ENCODE measurements around the gene C3orf20.

C3orf20 gene

GRCh38 chr3:14634763-14635400 lies 40.1 kb upstream of the C3orf20 start:
- no peaks in the 10 kb centered on the region for H3K4me1 ChIP-seq (ENCODE audit: control insufficient read depth, insufficient read depth, low read length, poor library complexity, severe bottlenecking)
- WGBS, 2 experiments (ENCODE audit: insufficient coverage in 2 of 2), result 83% methylated on average over 1 of the region's 4 CpGs; no CpG with 5 or more reads in 1 of the 2 experiments
- no peak overlapping the region for H3K4me3 ChIP-seq (ENCODE audit: extremely low read depth, insufficient read depth, low read length, poor library complexity, severe bottlenecking)
- H3K9me3 ChIP-seq (ENCODE audit: control insufficient read depth, low read length), result no peaks in the 10 kb centered on the region
- no peak overlapping the region for H3K27ac ChIP-seq (ENCODE audit: low read depth, low read length, severe bottlenecking)
- H3K36me3 ChIP-seq (ENCODE audit: control insufficient read depth, insufficient read depth, low read length), result no peaks in the 10 kb centered on the region

GRCh38 chr3:14636496-14637087 lies 38.3 kb upstream of the C3orf20 start:
- H3K4me3 ChIP-seq (ENCODE audit: extremely low read depth, insufficient read depth, low read length, poor library complexity, severe bottlenecking), result no peak overlapping the region
- no peaks in the 10 kb centered on the region for H3K36me3 ChIP-seq (ENCODE audit: control insufficient read depth, insufficient read depth, low read length)
- WGBS, 2 experiments (ENCODE audit: insufficient coverage in 2 of 2), result 83 to 94% methylated on average over 2 of the region's 4 CpGs

GRCh38 chr3:14640157-14640562 lies 34.8 kb upstream of the C3orf20 start:
- WGBS, 2 experiments (ENCODE audit: insufficient coverage in 2 of 2), result 71 to 75% methylated on average over 5 to 10 of the region's 10 CpGs
- no peaks in the 10 kb centered on the region for H3K4me1 ChIP-seq (ENCODE audit: control insufficient read depth, insufficient read depth, low read length, poor library complexity, severe bottlenecking)
- H3K27ac ChIP-seq (ENCODE audit: low read depth, low read length, severe bottlenecking), result no peak overlapping the region
- no peaks in the 10 kb centered on the region for H3K9me3 ChIP-seq (ENCODE audit: control insufficient read depth, low read length)
- H3K36me3 ChIP-seq (ENCODE audit: control insufficient read depth, insufficient read depth, low read length), result no peaks in the 10 kb centered on the region
- H3K4me3 ChIP-seq (ENCODE audit: extremely low read depth, insufficient read depth, low read length, poor library complexity, severe bottlenecking), result no peak overlapping the region

More at GRCh38 chr3:14636496-14637087, 38.3 kb upstream of the C3orf20 start:
- Histone ChIP-seq H3K9me3 (ENCODE audit: control insufficient read depth, low read length) (no peaks in the 10 kb centered on the region), H3K27ac (ENCODE audit: low read depth, low read length, severe bottlenecking) (no peak overlapping the region), H3K4me1 (ENCODE audit: control insufficient read depth, insufficient read depth, low read length, poor library complexity, severe bottlenecking) (no peaks in the 10 kb centered on the region)

- H3K4me3 ChIP-seq (ENCODE audit: extremely low read depth, insufficient read depth, low read length, poor library complexity, severe bottlenecking), result no peak overlapping the region
- no peaks in the 10 kb centered on the region for H3K4me1 ChIP-seq (ENCODE audit: control insufficient read depth, insufficient read depth, low read length, poor library complexity, severe bottlenecking)
- H3K36me3 ChIP-seq (ENCODE audit: control insufficient read depth, insufficient read depth, low read length), result no peaks in the 10 kb centered on the region
- H3K9me3 ChIP-seq (ENCODE audit: control insufficient read depth, low read length), result no peaks in the 10 kb centered on the region
- WGBS, 2 experiments (ENCODE audit: insufficient coverage in 2 of 2), result 20% methylated on average over 1 of the region's 2 CpGs; no CpG with 5 or more reads in 1 of the 2 experiments
- no peak overlapping the region for H3K27ac ChIP-seq (ENCODE audit: low read depth, low read length, severe bottlenecking)
Measured at GRCh38 chr3:14640734-14641133, 34.2 kb upstream of the C3orf20 start.

GRCh38 chr3:14641346-14641745 lies 33.6 kb upstream of the C3orf20 start:
- WGBS, 2 experiments (ENCODE audit: insufficient coverage in 2 of 2), result 80 to 96% methylated on average over 1 to 4 of the region's 4 CpGs

GRCh38 chr3:14645453-14645852 lies 29.5 kb upstream of the C3orf20 start:
- WGBS, 2 experiments (ENCODE audit: insufficient coverage in 2 of 2), result 86 to 87% methylated on average over 2 of the region's 5 CpGs
- H3K9me3 ChIP-seq (ENCODE audit: control insufficient read depth, low read length), result no peaks in the 10 kb centered on the region
- H3K4me1 ChIP-seq (ENCODE audit: control insufficient read depth, insufficient read depth, low read length, poor library complexity, severe bottlenecking), result no peaks in the 10 kb centered on the region
- no peak overlapping the region for H3K27ac ChIP-seq (ENCODE audit: low read depth, low read length, severe bottlenecking)
- no peaks in the 10 kb centered on the region for H3K36me3 ChIP-seq (ENCODE audit: control insufficient read depth, insufficient read depth, low read length)
- no peak overlapping the region for H3K4me3 ChIP-seq (ENCODE audit: extremely low read depth, insufficient read depth, low read length, poor library complexity, severe bottlenecking)

More at GRCh38 chr3:14641346-14641745, 33.6 kb upstream of the C3orf20 start:
- Histone ChIP-seq H3K9me3 (ENCODE audit: control insufficient read depth, low read length) (no peaks in the 10 kb centered on the region), H3K27ac (ENCODE audit: low read depth, low read length, severe bottlenecking) (no peak overlapping the region), H3K4me1 (ENCODE audit: control insufficient read depth, insufficient read depth, low read length, poor library complexity, severe bottlenecking) (no peaks in the 10 kb centered on the region), H3K4me3 (ENCODE audit: extremely low read depth, insufficient read depth, low read length, poor library complexity, severe bottlenecking) (no peak overlapping the region), H3K36me3 (ENCODE audit: control insufficient read depth, insufficient read depth, low read length) (no peaks in the 10 kb centered on the region)

GRCh38 chr3:14646131-14646573 lies 28.8 kb upstream of the C3orf20 start:
- no peaks in the 10 kb centered on the region for H3K9me3 ChIP-seq (ENCODE audit: control insufficient read depth, low read length)
- no peak overlapping the region for H3K27ac ChIP-seq (ENCODE audit: low read depth, low read length, severe bottlenecking)
- no peaks in the 10 kb centered on the region for H3K36me3 ChIP-seq (ENCODE audit: control insufficient read depth, insufficient read depth, low read length)
- no peak overlapping the region for H3K4me3 ChIP-seq (ENCODE audit: extremely low read depth, insufficient read depth, low read length, poor library complexity, severe bottlenecking)
- 93 to 100% methylated on average over 3 to 4 of the region's 6 CpGs for WGBS, 2 experiments (ENCODE audit: insufficient coverage in 2 of 2)
- no peaks in the 10 kb centered on the region for H3K4me1 ChIP-seq (ENCODE audit: control insufficient read depth, insufficient read depth, low read length, poor library complexity, severe bottlenecking)

GRCh38 chr3:14646589-14647413 lies 28.1 kb upstream of the C3orf20 start:
- Histone ChIP-seq H3K9me3 (ENCODE audit: control insufficient read depth, low read length) (no peaks in the 10 kb centered on the region), H3K4me3 (ENCODE audit: extremely low read depth, insufficient read depth, low read length, poor library complexity, severe bottlenecking) (no peak overlapping the region), H3K27ac (ENCODE audit: low read depth, low read length, severe bottlenecking) (no peak overlapping the region), H3K4me1 (ENCODE audit: control insufficient read depth, insufficient read depth, low read length, poor library complexity, severe bottlenecking) (no peaks in the 10 kb centered on the region), H3K36me3 (ENCODE audit: control insufficient read depth, insufficient read depth, low read length) (no peaks in the 10 kb centered on the region)
- 77 to 81% methylated on average over 8 of the region's 9 CpGs for WGBS, 2 experiments (ENCODE audit: insufficient coverage in 2 of 2)

- 91 to 94% methylated on average over 13 to 17 of the region's 19 CpGs for WGBS, 2 experiments (ENCODE audit: insufficient coverage in 2 of 2)
- H3K27ac ChIP-seq (ENCODE audit: low read depth, low read length, severe bottlenecking), result no peak overlapping the region
- H3K4me3 ChIP-seq (ENCODE audit: extremely low read depth, insufficient read depth, low read length, poor library complexity, severe bottlenecking), result no peak overlapping the region
- no peaks in the 10 kb centered on the region for H3K9me3 ChIP-seq (ENCODE audit: control insufficient read depth, low read length)
- no peaks in the 10 kb centered on the region for H3K36me3 ChIP-seq (ENCODE audit: control insufficient read depth, insufficient read depth, low read length)
- H3K4me1 ChIP-seq (ENCODE audit: control insufficient read depth, insufficient read depth, low read length, poor library complexity, severe bottlenecking), result peaks cover 5% of the 10 kb centered on the region
Measured at GRCh38 chr3:14647976-14648955, 26.7 kb upstream of the C3orf20 start.

GRCh38 chr3:14649466-14649865 lies 25.5 kb upstream of the C3orf20 start:
- WGBS, 2 experiments (ENCODE audit: insufficient coverage in 2 of 2), result 67 to 83% methylated on average over 1 of the region's 2 CpGs

More at GRCh38 chr3:14649466-14649865, 25.5 kb upstream of the C3orf20 start:
- H3K4me1 ChIP-seq (ENCODE audit: control insufficient read depth, insufficient read depth, low read length, poor library complexity, severe bottlenecking), result peaks cover 5% of the 10 kb centered on the region
- H3K4me3 ChIP-seq (ENCODE audit: extremely low read depth, insufficient read depth, low read length, poor library complexity, severe bottlenecking), result no peak overlapping the region
- peaks cover 7% of the 10 kb centered on the region for H3K36me3 ChIP-seq (ENCODE audit: control insufficient read depth, insufficient read depth, low read length)
- H3K27ac ChIP-seq (ENCODE audit: low read depth, low read length, severe bottlenecking), result no peak overlapping the region
- H3K9me3 ChIP-seq (ENCODE audit: control insufficient read depth, low read length), result no peaks in the 10 kb centered on the region

All from mesodermal cell (in vitro differentiated cells).